GF-D8 (cell line): ENCODE data around the gene VPS39.

ENCODE experiments used
- DNase-seq: peaks from one replicate; lab custom pipeline; 2025; lab: John Stamatoyannopoulos, UW

The VPS39 gene

GRCh38 chr15:42157981-42158765 lies 49.9 kb downstream of the VPS39 start:
- DNase-seq: no peak

DNA sequence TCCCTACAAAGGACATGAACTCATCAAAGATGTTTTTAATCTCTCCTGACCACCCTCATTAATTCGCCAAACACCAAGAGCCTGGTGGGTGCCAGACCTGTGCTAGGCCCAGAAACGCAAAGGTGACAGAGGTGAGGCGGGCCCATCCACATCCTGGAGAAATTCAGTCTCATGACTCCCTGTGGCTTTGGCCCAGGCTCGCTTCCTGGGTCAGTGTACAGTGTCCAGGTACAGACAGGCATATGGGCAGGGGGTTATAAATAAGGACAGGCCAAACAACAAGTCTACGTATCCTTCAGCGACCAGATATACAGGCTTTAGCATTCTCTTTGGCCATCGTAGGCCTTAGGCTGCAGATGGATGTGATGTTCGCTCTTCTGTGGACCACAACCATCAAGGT lies 50.7 kb downstream of the VPS39 start:
- DNase-seq: no peak

GRCh38 chr15:42156243-42156922 lies 51.7 kb downstream of the VPS39 start, which contains the start of gene PLA2G4F:
Gene PLA2G4F, minus strand, starts transcription at chr15:42156636. Its CDS starts 87 bp downstream, at chr15:42156549.
- DNase-seq: no peak

GRCh38 chr15:42155546-42156242 lies 52.4 kb downstream of the VPS39 start:
- no peak for DNase-seq

GRCh38 chr15:42154956-42155355 lies 53.1 kb downstream of the VPS39 start:
- DNase-seq: no peak

DNA sequence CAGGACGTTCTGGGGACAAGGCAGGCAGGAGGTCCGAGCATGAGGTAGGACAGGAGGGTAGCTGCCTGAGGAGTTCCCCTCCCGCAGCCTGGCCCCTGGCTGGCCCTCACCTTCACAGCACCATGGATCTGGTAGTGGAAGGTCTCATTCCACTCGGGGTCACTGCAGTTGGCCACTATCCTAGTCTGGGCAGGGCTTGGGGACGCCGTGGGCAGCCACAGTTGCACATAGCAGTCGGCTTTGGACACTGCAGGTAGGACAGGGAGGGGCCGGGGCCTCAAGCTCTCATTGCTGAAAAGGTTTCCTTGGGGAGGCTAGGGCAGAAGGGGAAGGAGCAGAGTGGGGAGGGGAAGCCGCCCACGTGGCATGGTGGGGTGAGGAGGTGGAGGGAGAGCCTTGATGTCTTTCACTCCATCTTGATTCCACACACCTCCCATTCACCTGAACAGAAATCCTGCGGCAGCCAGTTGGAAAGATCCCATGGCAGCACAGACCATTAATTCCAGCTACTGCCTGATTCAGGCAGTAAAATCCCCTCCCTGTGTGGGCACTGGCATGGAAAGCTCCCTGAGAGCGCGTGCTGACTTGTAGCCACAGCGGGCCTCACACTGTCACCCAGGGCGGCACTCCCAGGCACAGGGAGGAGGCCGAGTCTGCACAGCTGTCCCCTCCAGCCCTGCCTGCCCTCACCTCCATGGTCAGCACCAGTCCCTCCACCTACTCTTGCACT lies 53.7 kb downstream of the VPS39 start:
- DNase-seq: no peak

DNA sequence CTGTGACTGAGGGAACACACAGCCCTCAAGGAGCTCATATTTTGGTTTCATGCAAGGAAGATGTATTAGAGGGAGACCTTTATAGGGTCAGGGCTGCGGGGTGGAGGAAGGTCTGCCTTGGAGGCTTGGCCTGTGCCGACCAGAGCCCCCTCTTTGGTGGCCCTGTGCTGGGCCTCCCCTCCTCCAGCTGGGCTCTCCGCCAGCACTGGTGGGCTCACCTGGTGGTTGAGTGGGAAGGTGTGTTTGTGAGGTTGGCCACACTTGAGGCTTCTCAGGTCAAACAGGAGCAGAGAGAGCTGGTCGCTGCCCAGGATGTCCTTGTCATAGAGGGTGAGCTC lies 54.3 kb downstream of the VPS39 start:
- no peak for DNase-seq

- DNase-seq: no peak
These were observed 55.0 kb downstream of the VPS39 start for GRCh38 chr15:42152921-42153698.

DNA sequence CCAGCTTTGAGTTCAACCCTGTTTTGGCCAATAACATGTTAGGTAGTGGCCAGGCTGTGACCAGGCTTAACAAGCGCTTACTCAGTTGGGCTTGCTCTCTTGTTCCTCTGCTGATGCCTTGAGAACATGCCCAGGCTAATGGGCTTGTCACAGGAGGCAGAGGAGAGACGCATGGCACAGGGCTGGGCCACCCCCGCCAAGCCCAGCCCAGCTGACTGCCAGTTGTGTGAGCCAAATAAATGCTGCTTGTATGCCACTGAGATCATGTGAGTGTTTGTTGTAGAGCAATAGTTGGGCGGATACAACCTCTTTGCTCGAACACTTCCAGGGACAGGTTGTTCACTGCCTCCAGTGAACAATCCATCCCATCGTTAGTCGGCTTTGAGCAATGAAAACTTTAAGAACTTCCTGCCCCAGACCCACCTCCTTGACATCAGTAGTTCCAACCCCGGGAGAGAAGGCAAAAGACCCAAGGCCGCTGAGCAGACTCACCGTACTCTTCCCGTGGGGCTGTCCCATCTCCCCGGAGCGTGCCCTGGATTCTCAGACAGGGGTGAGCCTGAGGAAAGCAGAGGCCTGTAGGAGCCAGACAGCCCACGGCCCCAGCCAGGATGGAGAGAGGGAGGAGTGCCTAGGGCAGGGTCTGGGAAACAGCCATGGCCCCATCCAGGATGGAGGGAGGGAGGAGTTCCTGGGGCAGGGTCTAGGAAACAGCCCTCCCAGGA lies 55.7 kb downstream of the VPS39 start:
- DNase-seq: no peak

DNA sequence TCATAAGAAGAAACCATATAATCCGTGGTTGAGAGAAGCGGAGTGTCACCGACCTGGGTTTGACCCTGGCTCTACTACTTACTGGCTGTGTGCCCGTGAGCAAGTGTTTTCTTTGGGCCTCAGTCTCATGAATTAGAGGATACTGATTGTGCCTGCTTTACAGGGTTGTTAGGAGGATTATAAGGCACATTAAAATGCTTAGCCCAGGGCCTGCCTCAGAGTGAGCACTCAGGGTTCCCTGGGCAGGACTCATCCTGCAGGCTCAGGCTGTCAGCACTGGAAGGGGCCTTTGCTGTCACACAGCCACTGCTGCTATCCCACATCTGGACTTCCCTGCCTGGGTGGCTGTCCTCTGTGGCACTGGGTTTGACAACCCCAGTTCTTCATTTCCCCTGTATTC lies 56.4 kb downstream of the VPS39 start:
- DNase-seq: no peak

GRCh38 chr15:42151141-42151561 lies 57.0 kb downstream of the VPS39 start:
- DNase-seq: no peak

- DNase-seq: no peak
These were observed 57.7 kb downstream of the VPS39 start for GRCh38 chr15:42150219-42150970.

DNA sequence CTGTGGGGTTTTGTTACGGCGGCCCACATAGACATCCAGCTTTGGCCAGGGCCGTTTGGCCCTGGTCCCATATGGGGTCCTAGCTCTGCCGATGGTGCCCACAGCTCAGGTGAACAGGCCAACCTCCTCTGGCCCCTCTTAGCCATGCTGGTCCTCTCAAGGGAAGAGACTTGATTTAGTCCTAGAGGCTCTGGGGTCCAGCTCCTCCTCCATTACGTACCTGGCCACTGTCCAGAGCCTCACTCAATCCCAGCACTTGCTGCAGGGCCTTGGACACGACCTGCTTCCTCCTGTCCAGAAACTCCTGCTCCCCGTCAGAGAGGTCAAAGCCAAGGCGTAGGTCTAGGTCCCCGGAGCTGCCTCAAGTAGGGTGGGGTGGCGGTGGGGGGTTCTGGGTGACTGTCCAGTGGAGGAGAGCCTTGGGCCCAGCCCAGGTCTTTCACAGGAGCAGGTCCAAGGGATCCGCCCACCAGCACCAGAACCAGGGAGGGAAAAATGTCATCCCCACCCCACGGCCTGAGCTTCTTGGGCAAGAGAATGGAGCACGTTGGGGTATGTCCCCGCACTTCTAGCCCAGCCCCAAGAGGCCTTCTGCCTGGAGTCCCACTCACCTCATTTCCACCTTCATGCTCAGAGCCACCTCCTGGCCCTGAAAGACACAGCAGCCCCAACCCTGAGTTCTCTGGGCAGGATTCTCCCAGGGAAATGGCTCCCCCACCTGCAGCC lies 58.4 kb downstream of the VPS39 start:
- DNase-seq: no peak

- no peak for DNase-seq
These were observed 59.2 kb downstream of the VPS39 start for GRCh38 chr15:42148808-42149492.

DNA sequence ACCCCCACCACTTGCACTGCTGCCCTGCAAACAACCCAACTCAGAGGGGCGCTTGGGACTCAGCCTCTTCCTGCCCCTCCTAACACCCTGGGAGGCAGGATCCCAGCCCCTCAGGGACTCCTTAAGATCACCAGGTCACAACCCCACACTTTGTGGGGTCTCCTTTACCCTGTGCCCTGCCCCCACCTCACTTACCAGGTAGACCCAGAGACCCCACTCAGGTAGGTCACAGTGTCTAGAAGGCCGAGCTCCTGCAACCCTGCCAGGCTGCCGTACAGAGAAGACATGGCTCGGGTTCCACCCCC lies 60.7 kb downstream of the VPS39 start:
- no peak for DNase-seq

DNA sequence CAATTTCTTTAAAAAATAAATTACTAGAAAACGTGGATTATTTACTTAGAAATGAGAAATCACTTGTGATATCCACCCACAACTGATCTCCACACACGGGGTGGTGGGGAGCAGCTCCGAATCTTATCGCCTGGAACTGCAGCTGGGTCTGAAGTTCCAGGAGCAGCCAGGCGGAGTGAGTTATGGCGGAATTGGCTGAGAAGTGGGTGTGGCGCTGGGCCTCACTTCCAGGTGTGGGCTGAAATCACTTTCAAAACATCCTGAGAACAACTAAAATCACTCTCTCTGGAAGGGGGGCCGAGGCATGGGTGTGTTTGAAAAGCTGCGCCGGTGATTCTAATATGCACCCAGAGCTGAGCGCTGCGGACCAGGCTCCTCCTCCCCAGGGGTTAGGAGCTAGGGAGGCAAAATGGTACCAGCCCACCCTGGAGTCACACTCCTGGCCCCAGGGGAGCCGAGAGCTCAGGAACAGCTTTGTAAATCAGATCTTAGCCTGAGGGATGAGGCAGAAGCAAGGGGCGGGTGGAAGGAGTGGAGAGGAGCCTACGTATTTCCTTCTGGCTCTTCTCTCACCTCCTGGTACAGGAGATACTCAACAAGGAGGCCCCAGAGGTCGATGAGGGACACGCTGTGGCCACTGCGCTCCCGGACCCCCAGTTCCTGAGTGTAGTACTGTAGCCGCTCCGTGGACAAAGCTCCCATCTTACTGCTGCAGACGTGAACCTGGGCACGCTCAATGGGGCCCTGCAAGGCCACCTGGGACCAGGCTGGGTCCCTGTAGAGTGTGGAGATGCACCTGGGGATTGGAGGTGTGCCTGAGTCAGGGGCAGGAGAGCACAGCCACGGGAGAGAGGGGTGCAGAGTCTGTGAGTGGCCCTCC lies 61.3 kb downstream of the VPS39 start:
- DNase-seq: no peak

- DNase-seq: no peak
These were observed 62.3 kb downstream of the VPS39 start for GRCh38 chr15:42145546-42146455.
